Gastrocnemius medialis (tissue), 4 donors: ENCODE data around the gene SPEG.
A peak's percentile ranks its signal among the peaks of the same experiment; 100 is the strongest.

Experiments used
- POLR2A ChIP-seq, 2 donors: fragments of 450-650 bp; IDR thresholded peaks; one replicate each; pipeline ENCODE4 v1.6.1; 2017; ENCODE audit warnings: antibody characterized with exemption in 2 of 2, mild to moderate bottlenecking in 2 of 2, moderate library complexity in 2 of 2
- TF ChIP-seq, protein P1 (sequence below), 5 experiments: fragments of 450-650 bp in 3 of 5; fragments of 200-600 bp in 2 of 5; sonication (generic) in 2 of 5; IDR thresholded peaks in 4 of 5; conservative IDR thresholded peaks in 1 of 5; 1 replicate in 4 of 5; 2 replicates in 1 of 5; pipeline ENCODE4 v1.5.1; 2016 to 2019; ENCODE audit warnings: antibody characterized with exemption in 5 of 5, mild to moderate bottlenecking in 3 of 5, moderate library complexity in 3 of 5

DNA sequence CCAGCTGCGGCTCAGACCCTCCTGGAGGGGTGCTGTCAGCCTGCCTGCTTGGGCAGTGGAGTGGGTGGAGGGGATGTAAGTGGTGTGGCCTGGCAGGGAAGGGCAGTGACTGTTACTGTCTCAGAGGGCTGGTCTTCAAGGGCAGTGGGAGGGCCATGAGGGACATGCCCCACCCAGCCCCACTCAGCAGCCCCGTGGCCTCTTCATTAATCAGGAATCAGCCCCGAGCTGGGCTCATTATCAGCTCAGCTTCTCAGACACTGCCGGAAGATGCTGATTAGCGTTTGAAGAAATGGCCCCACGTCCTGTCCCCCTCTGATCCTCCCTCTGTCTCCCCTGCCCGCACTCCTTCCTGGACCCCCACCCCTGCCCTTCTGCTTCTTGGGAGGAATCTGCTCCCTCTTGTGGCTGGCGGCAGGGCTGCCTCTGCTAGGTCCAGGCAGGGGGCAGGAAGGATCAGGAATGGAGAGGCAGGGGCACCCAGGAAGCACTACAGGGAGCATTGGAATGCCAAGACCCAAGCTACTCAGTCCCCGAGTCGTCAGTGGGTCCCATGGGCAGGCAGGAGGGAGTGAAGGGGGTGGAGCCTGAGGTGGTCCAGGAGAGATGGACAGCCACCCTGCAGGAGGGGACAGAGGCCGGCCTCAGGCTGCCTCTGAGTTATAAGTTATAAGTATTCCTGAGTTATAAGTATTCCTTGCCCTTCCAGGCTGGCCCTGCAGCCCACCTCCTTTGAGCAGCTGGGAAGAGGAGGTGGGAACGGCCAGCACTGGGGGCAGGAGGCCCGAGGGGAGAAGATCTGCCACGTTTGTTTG lies 86.6 kb downstream of the SPEG start:
- TF ChIP-seq, protein P1, sequence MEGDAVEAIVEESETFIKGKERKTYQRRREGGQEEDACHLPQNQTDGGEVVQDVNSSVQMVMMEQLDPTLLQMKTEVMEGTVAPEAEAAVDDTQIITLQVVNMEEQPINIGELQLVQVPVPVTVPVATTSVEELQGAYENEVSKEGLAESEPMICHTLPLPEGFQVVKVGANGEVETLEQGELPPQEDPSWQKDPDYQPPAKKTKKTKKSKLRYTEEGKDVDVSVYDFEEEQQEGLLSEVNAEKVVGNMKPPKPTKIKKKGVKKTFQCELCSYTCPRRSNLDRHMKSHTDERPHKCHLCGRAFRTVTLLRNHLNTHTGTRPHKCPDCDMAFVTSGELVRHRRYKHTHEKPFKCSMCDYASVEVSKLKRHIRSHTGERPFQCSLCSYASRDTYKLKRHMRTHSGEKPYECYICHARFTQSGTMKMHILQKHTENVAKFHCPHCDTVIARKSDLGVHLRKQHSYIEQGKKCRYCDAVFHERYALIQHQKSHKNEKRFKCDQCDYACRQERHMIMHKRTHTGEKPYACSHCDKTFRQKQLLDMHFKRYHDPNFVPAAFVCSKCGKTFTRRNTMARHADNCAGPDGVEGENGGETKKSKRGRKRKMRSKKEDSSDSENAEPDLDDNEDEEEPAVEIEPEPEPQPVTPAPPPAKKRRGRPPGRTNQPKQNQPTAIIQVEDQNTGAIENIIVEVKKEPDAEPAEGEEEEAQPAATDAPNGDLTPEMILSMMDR (IDR thresholded peaks at IDR 0.05 in 4 of 5, conservative IDR thresholded peaks at IDR 0.05 in 1 of 5): peak in 4 of 5 experiments; percentile 8 to 43 (median 36)
- no peak for TF ChIP-seq POLR2A (IDR thresholded peaks at IDR 0.05)
